Stimulated activated CD4-positive, alpha-beta T cell treated with anti-CD3 and anti-CD28 coated beads, TNF-alpha, amount 100 ng/mL, for 1 hour (primary cell): ENCODE results near the gene SLC35F6.

Experiments
- DNase-seq, 3 donors: peaks; one replicate each; pipeline ENCODE4 v3.0.0-alpha.2; 2020; ENCODE audit warnings: low read depth in 3 of 3, low spot score in 1 of 3

The SLC35F6 gene

DNA sequence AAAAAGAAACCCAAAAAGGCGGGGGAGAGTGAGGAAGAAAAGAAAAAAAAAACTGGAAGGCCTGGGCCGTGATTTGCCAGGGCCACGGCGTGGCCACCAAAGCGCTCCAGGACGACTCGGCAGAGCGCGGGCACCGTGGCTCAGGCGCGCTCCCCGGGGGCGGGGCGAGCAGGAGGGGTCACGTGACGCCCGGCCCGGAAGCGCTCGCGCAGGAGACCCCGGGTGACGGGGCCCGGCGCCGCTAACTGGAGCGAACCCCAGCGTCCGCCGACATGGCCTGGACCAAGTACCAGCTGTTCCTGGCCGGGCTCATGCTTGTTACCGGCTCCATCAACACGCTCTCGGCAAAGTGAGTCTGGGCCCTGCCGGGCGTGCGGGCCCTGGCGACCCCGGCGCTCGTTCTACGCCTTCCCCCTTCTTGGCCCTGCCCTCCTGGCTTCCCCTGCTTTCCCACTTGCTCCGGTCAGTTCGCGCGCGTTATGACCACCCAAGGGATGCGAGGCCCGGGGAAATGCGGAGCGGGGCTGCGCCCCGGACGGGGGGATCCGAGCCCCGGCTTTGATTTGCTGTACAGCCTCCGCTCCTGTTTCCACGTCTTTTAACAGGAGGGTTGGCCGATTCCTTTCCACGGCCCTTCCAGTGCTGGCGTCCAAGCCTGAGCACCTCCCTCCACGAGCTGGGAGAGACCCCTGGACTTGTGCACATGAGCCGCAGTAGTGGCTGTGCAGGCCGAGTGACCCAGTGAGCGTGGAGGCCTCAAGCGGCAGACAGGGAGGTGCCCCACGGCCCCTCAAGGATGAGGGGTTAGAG is at the start of gene SLC35F6:
Gene SLC35F6 (plus strand): TSS at position 207 of the 810 bp plus-strand sequence. CDS start 66 bp downstream, at position 273.
- DNase-seq: peak; percentile 48 to 72 (median 63)

GRCh38 chr2:26715528-26716270 is 48.4 kb upstream of the SLC35F6 start:
- DNase-seq: no peak

- DNase-seq: no peak
Measured at GRCh38 chr2:26716340-26716739, 47.7 kb upstream of the SLC35F6 start.

DNA sequence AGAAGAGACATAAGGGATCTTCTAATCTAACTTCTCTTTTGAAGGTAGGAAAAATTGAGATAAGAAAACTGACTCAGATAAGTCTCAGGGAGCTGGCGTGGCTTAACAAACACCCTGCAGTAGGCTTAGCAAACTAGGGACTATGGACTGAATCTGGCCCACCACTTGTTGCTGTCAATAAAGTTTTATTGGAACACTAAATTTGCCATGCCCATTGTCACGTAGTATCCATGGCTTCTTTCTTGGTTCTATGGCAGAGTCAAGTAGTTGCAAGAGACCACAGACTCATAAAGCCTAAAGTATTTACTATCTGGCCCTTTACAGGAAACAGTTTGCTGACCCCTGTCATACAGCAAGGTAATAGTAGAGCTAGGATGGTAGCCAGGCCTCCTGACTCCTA is 47.3 kb upstream of the SLC35F6 start:
- no peak for DNase-seq

DNA sequence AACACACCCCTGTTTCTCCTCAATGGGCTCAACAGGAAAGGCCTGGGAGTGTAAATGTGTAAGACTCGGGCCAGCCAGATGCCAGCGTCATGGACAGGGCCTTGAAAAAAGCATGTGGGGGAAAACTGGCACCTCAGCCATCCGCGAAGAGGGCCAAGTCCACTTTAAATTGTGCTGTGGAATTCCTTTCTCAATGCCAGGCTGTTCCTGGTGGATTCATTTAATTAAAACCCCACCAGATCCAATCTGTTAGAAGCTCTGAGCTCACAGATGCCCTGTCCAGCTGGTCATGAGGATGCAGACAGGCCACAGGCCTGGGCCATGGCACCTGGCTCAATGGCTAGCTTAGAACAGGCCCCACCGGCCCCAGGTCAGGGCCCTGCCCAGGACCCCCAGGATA is 46.7 kb upstream of the SLC35F6 start:
- DNase-seq: no peak

- DNase-seq: no peak
Measured at GRCh38 chr2:26718949-26719686, 45.0 kb upstream of the SLC35F6 start.

GRCh38 chr2:26720322-26721114 is 43.6 kb upstream of the SLC35F6 start:
- no peak for DNase-seq

DNA sequence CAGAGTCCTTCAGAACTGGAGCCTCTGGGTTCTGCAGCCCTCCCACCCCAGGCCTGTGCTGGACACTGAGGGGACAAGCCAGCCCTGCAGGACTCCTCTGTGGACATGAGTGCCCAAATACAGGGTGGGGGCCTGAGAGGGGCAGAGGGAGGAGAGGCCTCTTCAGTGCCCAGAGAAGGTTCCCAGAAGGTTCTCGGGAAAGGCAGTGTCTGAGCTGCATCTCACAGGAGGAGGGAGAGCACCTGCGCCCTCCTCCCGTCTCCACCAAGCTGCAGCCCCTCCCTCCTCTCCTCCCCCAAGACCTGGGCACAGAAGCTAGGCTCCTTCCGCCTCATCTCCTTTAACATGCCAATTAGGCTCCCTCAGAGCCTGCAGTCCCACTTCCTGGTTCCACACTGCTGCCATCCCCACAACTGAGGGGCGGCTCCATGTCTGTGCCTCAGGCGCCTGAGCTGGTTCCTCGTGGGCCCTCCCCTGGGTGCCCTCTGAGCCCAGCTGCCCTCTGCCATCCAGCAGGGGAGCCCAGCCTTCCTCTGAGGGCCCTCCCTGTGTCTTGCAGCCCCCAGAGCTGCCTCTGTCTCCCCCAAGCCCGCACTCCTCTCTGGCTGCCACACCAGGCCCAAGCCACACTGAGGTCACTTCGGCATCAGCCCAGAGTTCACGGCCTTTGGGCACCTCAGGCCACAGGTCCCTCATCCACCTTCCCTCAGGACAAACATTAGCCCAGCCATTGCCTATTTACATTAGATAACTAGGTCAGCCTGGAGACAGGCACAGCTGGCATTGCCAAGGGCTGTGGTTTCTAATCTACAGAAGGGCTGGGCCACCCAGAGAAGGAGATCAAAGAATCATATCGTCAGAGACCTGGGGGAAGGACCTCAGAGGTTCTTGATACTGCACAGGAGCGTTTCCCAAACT is 42.7 kb upstream of the SLC35F6 start:
- no peak for DNase-seq

DNA sequence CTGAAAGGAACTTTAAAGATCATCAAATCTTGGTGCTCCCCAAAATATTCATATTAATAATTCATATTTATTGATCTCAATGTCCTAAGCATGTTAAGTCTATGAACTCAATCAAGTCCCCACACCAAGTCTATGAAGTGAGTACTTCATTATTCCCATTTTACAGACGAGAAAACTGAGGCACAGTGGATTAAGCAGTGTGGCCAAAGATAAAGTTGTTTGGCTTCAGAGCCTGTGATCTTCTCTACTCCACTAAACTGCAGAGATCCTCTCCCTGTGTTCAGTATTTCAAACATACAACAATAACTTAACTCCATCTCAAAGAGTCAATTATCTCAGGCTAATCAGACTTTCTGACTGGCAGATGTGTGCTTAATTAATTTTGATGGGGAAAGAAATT is 41.8 kb upstream of the SLC35F6 start:
- no peak for DNase-seq

DNA sequence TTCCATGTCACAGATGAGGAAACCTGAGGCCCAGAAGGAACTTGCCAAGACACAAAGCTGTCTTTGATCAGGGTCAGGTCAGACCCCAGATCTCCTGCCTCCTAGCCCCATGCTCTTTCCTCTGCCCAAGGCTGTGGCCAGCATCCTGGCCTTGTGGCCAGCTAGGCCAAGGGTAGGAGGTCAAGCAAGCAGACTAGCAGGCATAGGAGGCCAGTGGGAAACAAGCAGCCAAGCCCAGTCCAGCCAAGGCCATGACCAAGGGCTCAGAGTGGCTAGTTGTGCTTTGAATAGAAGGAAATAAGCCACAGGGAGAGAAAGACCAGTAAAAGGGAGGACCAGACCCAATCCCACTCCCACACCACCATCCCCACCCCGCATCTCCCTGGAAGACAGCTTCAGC is 41.2 kb upstream of the SLC35F6 start:
- DNase-seq: no peak

GRCh38 chr2:26723475-26723874 is 40.6 kb upstream of the SLC35F6 start:
- no peak for DNase-seq

- DNase-seq: no peak
Measured at GRCh38 chr2:26723991-26724750, 39.9 kb upstream of the SLC35F6 start.

GRCh38 chr2:26724784-26725520 is 39.1 kb upstream of the SLC35F6 start:
- DNase-seq: no peak

DNA sequence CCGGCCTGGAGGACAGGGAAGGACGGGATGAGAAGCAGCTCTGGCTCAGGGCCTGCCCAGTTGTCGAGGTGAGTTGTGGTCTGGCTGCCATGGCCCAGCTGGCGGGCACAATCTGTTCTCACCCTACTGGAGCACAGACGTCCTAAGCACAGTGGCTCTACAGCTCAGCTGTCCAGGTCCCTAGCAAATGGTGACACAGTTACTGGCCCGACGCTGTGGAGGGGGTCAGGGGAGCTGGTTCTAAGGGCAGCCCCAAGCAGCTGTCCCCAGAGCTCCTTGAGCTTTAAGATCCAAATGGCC is 38.6 kb upstream of the SLC35F6 start:
- no peak for DNase-seq

- DNase-seq: no peak
Measured at GRCh38 chr2:26726228-26726627, 37.9 kb upstream of the SLC35F6 start.

DNA sequence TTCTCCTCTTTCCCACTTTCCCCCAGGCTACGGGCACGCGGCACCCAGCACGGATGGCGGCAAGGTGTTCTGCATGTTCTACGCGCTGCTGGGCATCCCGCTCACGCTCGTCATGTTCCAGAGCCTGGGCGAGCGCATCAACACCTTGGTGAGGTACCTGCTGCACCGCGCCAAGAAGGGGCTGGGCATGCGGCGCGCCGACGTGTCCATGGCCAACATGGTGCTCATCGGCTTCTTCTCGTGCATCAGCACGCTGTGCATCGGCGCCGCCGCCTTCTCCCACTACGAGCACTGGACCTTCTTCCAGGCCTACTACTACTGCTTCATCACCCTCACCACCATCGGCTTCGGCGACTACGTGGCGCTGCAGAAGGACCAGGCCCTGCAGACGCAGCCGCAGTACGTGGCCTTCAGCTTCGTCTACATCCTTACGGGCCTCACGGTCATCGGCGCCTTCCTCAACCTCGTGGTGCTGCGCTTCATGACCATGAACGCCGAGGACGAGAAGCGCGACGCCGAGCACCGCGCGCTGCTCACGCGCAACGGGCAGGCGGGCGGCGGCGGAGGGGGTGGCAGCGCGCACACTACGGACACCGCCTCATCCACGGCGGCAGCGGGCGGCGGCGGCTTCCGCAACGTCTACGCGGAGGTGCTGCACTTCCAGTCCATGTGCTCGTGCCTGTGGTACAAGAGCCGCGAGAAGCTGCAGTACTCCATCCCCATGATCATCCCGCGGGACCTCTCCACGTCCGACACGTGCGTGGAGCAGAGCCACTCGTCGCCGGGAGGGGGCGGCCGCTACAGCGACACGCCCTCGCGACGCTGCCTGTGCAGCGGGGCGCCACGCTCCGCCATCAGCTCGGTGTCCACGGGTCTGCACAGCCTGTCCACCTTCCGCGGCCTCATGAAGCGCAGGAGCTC is 36.2 kb upstream of the SLC35F6 start:
- DNase-seq: no peak

DNA sequence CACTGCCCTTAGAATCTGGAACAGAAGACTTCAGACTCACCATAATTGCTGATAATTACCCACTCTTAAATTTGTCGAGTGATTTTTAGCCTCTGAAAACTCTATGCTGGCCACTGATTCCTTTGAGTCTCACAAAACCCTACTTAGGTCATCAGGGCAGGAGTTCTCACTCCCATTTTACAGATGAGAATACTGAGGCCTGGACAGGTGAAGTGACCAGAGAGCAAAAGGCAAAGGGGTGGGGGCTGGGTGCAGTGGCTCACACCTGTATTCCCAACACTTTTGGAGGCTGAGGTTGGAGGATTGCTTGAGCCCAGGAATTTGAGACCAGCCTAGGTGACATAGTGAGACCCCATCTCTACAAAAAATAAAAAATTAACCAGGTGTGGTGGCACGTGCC is 34.8 kb upstream of the SLC35F6 start:
- DNase-seq: no peak
